HEK293 (cell line): Measurements from ENCODE around the gene MRPS18B.

ENCODE experiments used
- ATF2 ChIP-seq: fragments of 450-650 bp; formaldehyde crosslinking; IDR thresholded peaks from 2 replicates; pipeline ENCODE4 v1.5.1; 2016; ENCODE audit warnings: missing biosample characterization, missing genetic modification characterization, low read depth
- EGR2 ChIP-seq: fragments of 450-650 bp; formaldehyde crosslinking; IDR thresholded peaks from 2 replicates; pipeline ENCODE4 v1.5.1; 2016; ENCODE audit warnings: low read depth, missing biosample characterization, missing genetic modification characterization
- KLF16 ChIP-seq: fragments of 450-650 bp; formaldehyde crosslinking; IDR thresholded peaks from 2 replicates; pipeline ENCODE4 v1.5.1; 2017; ENCODE audit warnings: missing biosample characterization, missing genetic modification characterization
- KLF17 ChIP-seq: fragments of 450-650 bp; formaldehyde crosslinking; IDR thresholded peaks from 2 replicates; pipeline ENCODE4 v1.5.1; 2016; ENCODE audit warnings: missing biosample characterization, missing genetic modification characterization
- KLF9 ChIP-seq: fragments of 450-650 bp; formaldehyde crosslinking; IDR thresholded peaks from 2 replicates; pipeline ENCODE4 v1.5.1; 2016; ENCODE audit warnings: missing biosample characterization, missing genetic modification characterization, low read depth
- PRDM2 ChIP-seq: fragments of 450-650 bp; formaldehyde crosslinking; IDR thresholded peaks from 2 replicates; pipeline ENCODE4 v1.5.1; 2016; ENCODE audit warnings: missing biosample characterization, missing genetic modification characterization, borderline replicate concordance
- REST ChIP-seq: fragments of 450-650 bp; formaldehyde crosslinking; IDR thresholded peaks from 2 replicates; pipeline ENCODE4 v1.5.1; 2016; ENCODE audit warnings: missing biosample characterization, missing genetic modification characterization
- SALL2 ChIP-seq: fragments of 450-650 bp; formaldehyde crosslinking; IDR thresholded peaks from 2 replicates; pipeline ENCODE4 v1.5.0; 2017; ENCODE audit warnings: missing biosample characterization, mild to moderate bottlenecking, missing genetic modification characterization, borderline replicate concordance
- SCRT1 ChIP-seq: fragments of 450-650 bp; formaldehyde crosslinking; IDR thresholded peaks from 2 replicates; pipeline ENCODE4 v1.5.1; 2016; ENCODE audit warnings: missing biosample characterization, missing genetic modification characterization, borderline replicate concordance
- SP3 ChIP-seq: fragments of 450-650 bp; formaldehyde crosslinking; IDR thresholded peaks from 2 replicates; pipeline ENCODE4 v1.5.1; 2016; ENCODE audit warnings: missing biosample characterization, missing genetic modification characterization
- ZBTB21 ChIP-seq: fragments of 450-650 bp; formaldehyde crosslinking; IDR thresholded peaks from 2 replicates; pipeline ENCODE4 v1.5.1; 2017; ENCODE audit warnings: missing biosample characterization, missing genetic modification characterization
- ZBTB48 ChIP-seq: fragments of 450-650 bp; formaldehyde crosslinking; IDR thresholded peaks from 2 replicates; pipeline ENCODE4 v1.5.1; 2016; ENCODE audit warnings: missing biosample characterization, missing genetic modification characterization
- ZNF248 ChIP-seq: fragments of 450-650 bp; formaldehyde crosslinking; IDR thresholded peaks from 2 replicates; pipeline ENCODE4 v1.5.1; 2017; ENCODE audit warnings: missing biosample characterization, missing genetic modification characterization
- ZNF280D ChIP-seq: fragments of 450-650 bp; formaldehyde crosslinking; IDR thresholded peaks from 2 replicates; pipeline ENCODE4 v1.5.1; 2016; ENCODE audit warnings: missing biosample characterization, missing genetic modification characterization
- ZNF302 ChIP-seq: fragments of 450-650 bp; formaldehyde crosslinking; IDR thresholded peaks from 2 replicates; pipeline ENCODE4 v1.5.1; 2016; ENCODE audit warnings: missing biosample characterization, missing genetic modification characterization, low read depth
- ZNF335 ChIP-seq: fragments of 450-650 bp; formaldehyde crosslinking; conservative IDR thresholded peaks from 2 replicates; pipeline ENCODE4 v1.5.1; 2016; ENCODE audit warnings: missing biosample characterization, missing genetic modification characterization
- ZNF350 ChIP-seq: fragments of 450-650 bp; formaldehyde crosslinking; IDR thresholded peaks from 2 replicates; pipeline ENCODE4 v1.5.0; 2017; ENCODE audit warnings: missing biosample characterization, mild to moderate bottlenecking, missing genetic modification characterization
- ZNF404 ChIP-seq: fragments of 450-650 bp; formaldehyde crosslinking; IDR thresholded peaks from 2 replicates; pipeline ENCODE4 v1.5.1; 2017; ENCODE audit warnings: missing biosample characterization, missing genetic modification characterization
- ZNF416 ChIP-seq: fragments of 450-650 bp; formaldehyde crosslinking; IDR thresholded peaks from 2 replicates; pipeline ENCODE4 v1.5.1; 2016; ENCODE audit warnings: missing biosample characterization, missing genetic modification characterization
- ZNF473 ChIP-seq: fragments of 450-650 bp; formaldehyde crosslinking; IDR thresholded peaks from 2 replicates; pipeline ENCODE4 v1.5.1; 2017; ENCODE audit warnings: missing biosample characterization, missing genetic modification characterization
- ZNF529 ChIP-seq: fragments of 450-650 bp; formaldehyde crosslinking; IDR thresholded peaks from 2 replicates; pipeline ENCODE4 v1.5.1; 2017; ENCODE audit warnings: missing genetic modification characterization, missing biosample characterization; ENCODE audit not compliant: insufficient replicate concordance
- ZNF571 ChIP-seq: fragments of 450-650 bp; formaldehyde crosslinking; IDR thresholded peaks from 2 replicates; pipeline ENCODE4 v1.5.0; 2017; ENCODE audit warnings: missing biosample characterization, missing genetic modification characterization

The MRPS18B gene

GRCh38 chr6:30615219-30615957 is 2.3 kb upstream of the MRPS18B start (continued):
- TF ChIP-seq ZBTB48 (tag by site-specific recombination): no peak
- no peak; the same call in 1 of the 2 replicates for TF ChIP-seq REST (tag by site-specific recombination)
- no peak for TF ChIP-seq ZNF248 (tag by site-specific recombination)
- no peak for TF ChIP-seq KLF17
- TF ChIP-seq ZNF473 (tag by site-specific recombination): no peak
- no peak for TF ChIP-seq KLF16 (tag by site-specific recombination)
- TF ChIP-seq ZNF416 (tag by site-specific recombination): no peak
- TF ChIP-seq ZNF350 (tag by site-specific recombination): no peak
- TF ChIP-seq PRDM2 (tag by site-specific recombination): no peak
- TF ChIP-seq SCRT1 (tag by site-specific recombination): no peak
- TF ChIP-seq ZNF404 (tag by site-specific recombination): 0 out of 2 replicates have a peak, but pooled peaks have one; percentile 4
- no peak for TF ChIP-seq KLF9 (tag by site-specific recombination)
- no peak for TF ChIP-seq ZNF571 (tag by site-specific recombination)
- TF ChIP-seq ZNF302: no peak
- peak; percentile 59; the same call in 1 of the 2 replicates for TF ChIP-seq SP3
- no peak for TF ChIP-seq ATF2 (tag by site-specific recombination)
- 0 out of 2 replicates have a peak, but pooled peaks have one; percentile 18 for TF ChIP-seq EGR2 (tag by site-specific recombination)
- no peak for TF ChIP-seq ZNF280D
- no peak for TF ChIP-seq SALL2 (tag by site-specific recombination)
- TF ChIP-seq ZBTB21 (tag by site-specific recombination): no peak
- no peak for TF ChIP-seq ZNF529 (tag by site-specific recombination)
- peak; percentile 95 for TF ChIP-seq ZNF335
